ENCODE data around the gene CCND2.
A peak's percentile ranks its signal among the peaks of the same experiment; 100 is the strongest.

- TF ChIP-seq CTCF (IDR thresholded peaks at IDR 0.05) (no peak), POLR2AphosphoS5 (IDR thresholded peaks at IDR 0.05) (peak in 3 of 4 donors; percentile 28 to 52 (median 44))
These were observed 914 bp upstream of the CCND2 start for GRCh38 chr12:4272424-4273272.
